Stimulated activated CD8-positive, alpha-beta memory T cell treated with anti-CD3 and anti-CD28 coated beads, Interleukin-4, amount 100 ng/mL, for 1 hour (primary cell): ENCODE measurements around the gene SSBP2.

Experiments
- DNase-seq, 2 donors: peaks; one replicate each; pipeline ENCODE4 v3.0.0-alpha.2; 2020; ENCODE audit warnings: low read depth in 2 of 2, low spot score in 1 of 2

SSBP2 gene

GRCh38 chr5:81767097-81767496 is 16.2 kb upstream of the SSBP2 start:
- DNase-seq = no peak

GRCh38 chr5:81766611-81767010 is 15.7 kb upstream of the SSBP2 start:
- DNase-seq = no peak

GRCh38 chr5:81763294-81763928 is 12.5 kb upstream of the SSBP2 start:
- no peak for DNase-seq

- no peak for DNase-seq
These were observed 12.0 kb upstream of the SSBP2 start for GRCh38 chr5:81762853-81763252.

GRCh38 chr5:81762401-81762800 is 11.5 kb upstream of the SSBP2 start:
- DNase-seq = no peak

GRCh38 chr5:81761970-81762369 is 11.1 kb upstream of the SSBP2 start:
- no peak for DNase-seq

GRCh38 chr5:81761270-81761669 is 10.4 kb upstream of the SSBP2 start:
- no peak for DNase-seq

GRCh38 chr5:81760521-81760920 is 9.6 kb upstream of the SSBP2 start:
- DNase-seq = no peak

- DNase-seq = no peak
These were observed 8.7 kb upstream of the SSBP2 start for GRCh38 chr5:81759632-81760005.

- DNase-seq = no peak
These were observed 6.5 kb upstream of the SSBP2 start for GRCh38 chr5:81757404-81757803.

GRCh38 chr5:81756016-81756415 is 5.1 kb upstream of the SSBP2 start:
- no peak for DNase-seq

GRCh38 chr5:81755320-81755719 is 4.4 kb upstream of the SSBP2 start:
- no peak for DNase-seq

GRCh38 chr5:81754621-81755020 is 3.7 kb upstream of the SSBP2 start:
- no peak for DNase-seq

- DNase-seq = no peak
These were observed 2.5 kb upstream of the SSBP2 start for GRCh38 chr5:81753429-81753828.

- DNase-seq = no peak
These were observed 1.7 kb upstream of the SSBP2 start for GRCh38 chr5:81752644-81752963.

GRCh38 chr5:81751836-81752643 is 1.1 kb upstream of the SSBP2 start:
- DNase-seq = no peak

GRCh38 chr5:81750308-81751008 is 439 bp downstream of the SSBP2 start:
- DNase-seq = no peak

GRCh38 chr5:81749561-81750307 is 1.2 kb downstream of the SSBP2 start:
- peak in 1 of 2 donors; percentile 18 for DNase-seq

GRCh38 chr5:81749192-81749560 is 1.7 kb downstream of the SSBP2 start:
- DNase-seq = no peak

GRCh38 chr5:81748556-81748955 is 2.3 kb downstream of the SSBP2 start:
- no peak for DNase-seq

- DNase-seq = no peak
These were observed 3.9 kb downstream of the SSBP2 start for GRCh38 chr5:81747030-81747429.

- DNase-seq = no peak
These were observed 10.1 kb downstream of the SSBP2 start for GRCh38 chr5:81740758-81741157.
